ENCODE measurements around the gene PSMD14.
"Not testable (repeated sequence)": the region's sequence is repeated elsewhere in the genome, so short reads cannot be mapped to it uniquely, and the experiment has no call there.

GRCh38 chr2:161339532-161339931 is 31.3 kb downstream of the PSMD14 start:
- TF ChIP-seq ZNF274 (IDR thresholded peaks at IDR 0.05; ENCODE audit: low read depth, low read length); SUZ12 (IDR thresholded peaks at IDR 0.05; ENCODE audit: extremely low read depth, insufficient read depth, insufficient read length); YY1 (IDR thresholded peaks at IDR 0.05; ENCODE audit: insufficient read depth, insufficient read length): not testable (repeated sequence)

Data from NT2/D1 (cell line).